Keratinocyte (primary cell): ENCODE measurements around the gene TMEM204. TPM values are rescaled to one million over a fixed set of nuclear protein-coding genes. Genes with fewer than 3 reads are reported as not detected.

Source experiments
- DNase-seq: peaks from one replicate; pipeline ENCODE4 v3.0.0-alpha.2; 2011; ENCODE audit warnings: low read depth, missing footprints, low spot score
- FAIRE-seq: peaks from 2 replicates; lab custom pipeline; 2011; peaks lifted over from hg19 to GRCh38; lab: Jason Lieb, UNC
- H2AFZ ChIP-seq: 2 replicates; pipeline ENCODE4 v1.6.0; 2012; ENCODE audit warnings: low read length, control low read depth, inconsistent platforms; ENCODE audit not compliant: control insufficient read depth
- H3K27ac ChIP-seq: 2 replicates; pipeline ENCODE4 v1.5.1; 2011; ENCODE audit warnings: low read length; ENCODE audit not compliant: control insufficient read depth, insufficient read depth
- H3K27me3 ChIP-seq: 3 replicates; pipeline ENCODE4 v1.6.0; 2011; ENCODE audit warnings: low read length; ENCODE audit not compliant: control insufficient read depth, insufficient read depth; ENCODE audit errors: extremely low read depth
- H3K36me3 ChIP-seq, 2 experiments: 2 replicates in 1 of 2; 3 replicates in 1 of 2; pipeline ENCODE4 v1.5.1; 2011; ENCODE audit warnings: low read length in 2 of 2, mild to moderate bottlenecking in 1 of 2; ENCODE audit not compliant: control insufficient read depth in 2 of 2, insufficient read depth in 2 of 2; ENCODE audit errors: extremely low read depth in 1 of 2
- H3K4me1 ChIP-seq: 3 replicates; pipeline ENCODE4 v1.5.1; 2011; ENCODE audit warnings: low read length; ENCODE audit not compliant: control insufficient read depth, insufficient read depth; ENCODE audit errors: extremely low read depth
- H3K4me2 ChIP-seq: 3 replicates; pipeline ENCODE4 v1.6.0; 2011; ENCODE audit warnings: low read depth, low read length; ENCODE audit not compliant: control insufficient read depth, insufficient read depth; ENCODE audit errors: extremely low read depth
- H3K4me3 ChIP-seq, 3 experiments: fragments of 200-600 bp in 1 of 3; sonication (generic) in 1 of 3; 2 replicates in 2 of 3; 3 replicates in 1 of 3; pipeline ENCODE4 v1.5.1; 2011 to 2016; ENCODE audit warnings: low read length in 3 of 3, mild to moderate bottlenecking in 3 of 3, control low read depth in 2 of 3, inconsistent platforms in 1 of 3, low read depth in 1 of 3, mixed read lengths in 1 of 3, mixed run types in 1 of 3, moderate library complexity in 1 of 3; ENCODE audit not compliant: control insufficient read depth in 2 of 3, insufficient read depth in 2 of 3; ENCODE audit errors: extremely low read depth in 1 of 3
- H3K79me2 ChIP-seq: 2 replicates; pipeline ENCODE4 v1.6.0; 2012; ENCODE audit warnings: low read length; ENCODE audit not compliant: control insufficient read depth, insufficient read depth
- H3K9ac ChIP-seq: 3 replicates; pipeline ENCODE4 v1.6.0; 2011; ENCODE audit warnings: low read length; ENCODE audit not compliant: control insufficient read depth, insufficient read depth; ENCODE audit errors: extremely low read depth
- H3K9me1 ChIP-seq: 3 replicates; pipeline ENCODE4 v1.6.0; 2011; ENCODE audit warnings: low read length; ENCODE audit not compliant: control insufficient read depth, insufficient read depth; ENCODE audit errors: extremely low read depth
- H3K9me3 ChIP-seq: 2 replicates; pipeline ENCODE4 v1.5.1; 2012; ENCODE audit warnings: low read depth, low read length; ENCODE audit not compliant: control insufficient read depth
- H4K20me1 ChIP-seq: 3 replicates; pipeline ENCODE4 v1.6.0; 2011; ENCODE audit warnings: low read length; ENCODE audit not compliant: control insufficient read depth, insufficient read depth; ENCODE audit errors: extremely low read depth
- EZH2 ChIP-seq: IDR thresholded peaks from one replicate; pipeline ENCODE4 v1.6.1; 2012; ENCODE audit warnings: inconsistent platforms, mild to moderate bottlenecking, low read length, moderate library complexity
- dilution Hi-C: fragments of 300-500 bp; cut with MboI; formaldehyde crosslinking; loops from one replicate; pipeline ENCODE4 v1.7.0; 2020; ENCODE audit warnings: low sequenced_read_pairs; ENCODE audit not compliant: extremely low pct_ligation_motif_present
- polyA plus RNA-seq, 5 experiments: library from polyadenylated mRNA; depleted of rRNA in 3 of 5; stranded (reverse) in 3 of 5; stranded (forward) in 1 of 5; unstranded in 1 of 5; fragments of >200 nt; gene quantifications; 1 replicate in 1 of 5; 2 replicates in 3 of 5; 3 replicates in 1 of 5; pipeline versions ENCODE4 v1.2.1 to v1.2.3, GENCODE V29; 2011 to 2012; ENCODE audit warnings: missing spikeins in 2 of 5, low read depth in 1 of 5, low replicate concordance in 1 of 5
- TF ChIP-seq, protein P1 (sequence below), 3 experiments: IDR thresholded peaks in 1 of 3; conservative IDR thresholded peaks in 1 of 3; optimal IDR thresholded peaks in 1 of 3; 2 replicates in 2 of 3; 3 replicates in 1 of 3; pipeline versions ENCODE3 to v1.5.1; 2011; ENCODE audit warnings: low read length in 3 of 3, mild to moderate bottlenecking in 3 of 3, moderate library complexity in 2 of 3, control low read depth in 1 of 3, inconsistent platforms in 1 of 3; ENCODE audit not compliant: insufficient read depth in 2 of 3; ENCODE audit errors: extremely low read depth in 1 of 3

TMEM204 gene
- polyA plus RNA-seq, 1 donor (not counting 4 experiments of a cell fraction or from before 2014, with no cell fraction given), result 1.0 TPM

DNA sequence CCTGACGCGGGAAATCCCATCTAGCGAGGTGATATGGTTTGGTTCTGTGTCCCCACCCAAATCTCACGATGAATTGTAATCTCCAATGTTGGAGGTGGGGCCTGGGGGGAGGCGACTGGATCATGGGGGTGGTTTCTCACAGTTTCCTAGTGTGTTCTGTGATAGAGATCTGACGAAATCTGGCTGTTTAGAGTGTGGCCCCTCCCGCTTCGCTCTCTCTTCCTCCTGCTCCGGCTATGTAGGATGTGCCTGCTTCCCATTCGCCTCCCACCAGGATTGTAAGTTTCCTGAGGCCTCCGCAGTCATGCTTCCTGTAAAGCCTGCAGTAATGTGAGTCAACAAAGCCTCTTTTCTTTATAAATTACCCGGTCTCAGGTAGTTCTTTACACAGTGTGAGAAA lies 46.8 kb downstream of the TMEM204 start:
- no peak for FAIRE-seq
- Histone ChIP-seq H3K4me2 (no peak overlapping the region), H3K27me3 (no peaks in the 10 kb centered on the region), H3K4me3 (no peak overlapping the region), H3K27ac (no peak overlapping the region), H3K9me1 (no peaks in the 10 kb centered on the region), H4K20me1 (no peaks in the 10 kb centered on the region), H3K79me2 (no peaks in the 10 kb centered on the region), H3K9me3 (no peaks in the 10 kb centered on the region), H3K36me3 (peaks cover 2 to 10% of the 10 kb centered on the region in 2 experiments), H2AFZ (no peak overlapping the region), H3K4me1 (no peaks in the 10 kb centered on the region), H3K9ac (no peak overlapping the region)
- dilution Hi-C loops, result no loop called here
- DNase-seq, result no peak
- TF ChIP-seq EZH2, result no peak
- TF ChIP-seq, protein P1, sequence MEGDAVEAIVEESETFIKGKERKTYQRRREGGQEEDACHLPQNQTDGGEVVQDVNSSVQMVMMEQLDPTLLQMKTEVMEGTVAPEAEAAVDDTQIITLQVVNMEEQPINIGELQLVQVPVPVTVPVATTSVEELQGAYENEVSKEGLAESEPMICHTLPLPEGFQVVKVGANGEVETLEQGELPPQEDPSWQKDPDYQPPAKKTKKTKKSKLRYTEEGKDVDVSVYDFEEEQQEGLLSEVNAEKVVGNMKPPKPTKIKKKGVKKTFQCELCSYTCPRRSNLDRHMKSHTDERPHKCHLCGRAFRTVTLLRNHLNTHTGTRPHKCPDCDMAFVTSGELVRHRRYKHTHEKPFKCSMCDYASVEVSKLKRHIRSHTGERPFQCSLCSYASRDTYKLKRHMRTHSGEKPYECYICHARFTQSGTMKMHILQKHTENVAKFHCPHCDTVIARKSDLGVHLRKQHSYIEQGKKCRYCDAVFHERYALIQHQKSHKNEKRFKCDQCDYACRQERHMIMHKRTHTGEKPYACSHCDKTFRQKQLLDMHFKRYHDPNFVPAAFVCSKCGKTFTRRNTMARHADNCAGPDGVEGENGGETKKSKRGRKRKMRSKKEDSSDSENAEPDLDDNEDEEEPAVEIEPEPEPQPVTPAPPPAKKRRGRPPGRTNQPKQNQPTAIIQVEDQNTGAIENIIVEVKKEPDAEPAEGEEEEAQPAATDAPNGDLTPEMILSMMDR (optimal IDR thresholded peaks at IDR 0.05 in 1 of 3, IDR thresholded peaks at IDR 0.05 in 1 of 3, conservative IDR thresholded peaks at IDR 0.05 in 1 of 3; ENCODE audit: extremely low read depth in 1 of 3, insufficient read depth in 2 of 3, low read length in 3 of 3), result no peak

DNA sequence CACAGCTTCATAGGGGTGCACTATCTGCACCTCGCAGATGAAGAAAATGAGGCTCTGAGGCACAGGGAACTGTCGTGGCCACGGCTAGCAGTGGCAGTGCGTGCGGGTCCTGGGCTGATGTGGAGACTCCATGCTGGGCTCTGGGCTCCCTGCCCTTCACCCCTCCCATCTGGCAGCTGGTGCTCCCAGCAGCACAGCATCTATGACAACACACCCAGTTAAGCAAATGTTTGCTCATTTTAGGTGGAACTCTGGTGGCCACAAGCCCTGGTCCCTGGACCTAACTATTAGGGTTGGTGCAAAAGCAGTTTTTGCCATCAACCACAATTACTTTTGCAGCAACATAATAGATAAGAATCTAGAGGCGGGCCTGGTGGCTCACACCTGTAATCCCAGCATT lies 47.5 kb downstream of the TMEM204 start:
- Histone ChIP-seq H3K36me3 (peaks cover 2 to 10% of the 10 kb centered on the region in 2 experiments), H4K20me1 (no peaks in the 10 kb centered on the region), H3K9me1 (no peaks in the 10 kb centered on the region), H3K79me2 (no peaks in the 10 kb centered on the region), H3K4me2 (no peak overlapping the region), H3K9me3 (no peaks in the 10 kb centered on the region), H3K27me3 (no peaks in the 10 kb centered on the region), H3K4me3 (no peak overlapping the region), H3K4me1 (no peaks in the 10 kb centered on the region), H3K9ac (no peak overlapping the region), H2AFZ (no peak overlapping the region), H3K27ac (no peak overlapping the region)
- FAIRE-seq (no peak), DNase-seq (no peak)
- dilution Hi-C loops, result no loop called here
- TF ChIP-seq EZH2, result no peak
- TF ChIP-seq, protein P1 (optimal IDR thresholded peaks at IDR 0.05 in 1 of 3, IDR thresholded peaks at IDR 0.05 in 1 of 3, conservative IDR thresholded peaks at IDR 0.05 in 1 of 3; ENCODE audit: extremely low read depth in 1 of 3, insufficient read depth in 2 of 3, low read length in 3 of 3), result no peak
